Activated CD8-positive, alpha-beta memory T cell treated with anti-CD3 and anti-CD28 coated beads, Interleukin-2, amount 10 ng/mL, durations not matched to agents 7 days and 5 days (primary cell): ENCODE results near the gene CUX1. TPM values are rescaled to one million over a fixed set of nuclear protein-coding genes. Genes with fewer than 3 reads are reported as not detected.

Source experiments
- ATAC-seq: fragments of 150-1000 bp; cut with Tn5 transposase; one replicate; pipeline ENCODE4 v1.10.0; 2021; ENCODE audit warnings: moderate library complexity
- CTCF ChIA-PET: fragments of 350-600 bp; sonication (Branson Sonifier 250); formaldehyde crosslinking; loops from one replicate; lab custom pipeline; 2021; ENCODE audit warnings: antibody characterized with exemption; lab: Charles Lee
- DNase-seq: peaks from one replicate; pipeline ENCODE4 v3.0.0-alpha.2; 2020
- H3K27ac Mint-ChIP-seq: one replicate; pipeline ENCODE4 v1.8.0; 2021; ENCODE audit warnings: mild to moderate bottlenecking, mixed read lengths
- H3K27me3 Mint-ChIP-seq: one replicate; pipeline ENCODE4 v1.8.0; 2021; ENCODE audit warnings: mixed read lengths
- H3K36me3 Mint-ChIP-seq: one replicate; pipeline ENCODE4 v1.8.0; 2021; ENCODE audit warnings: mild to moderate bottlenecking, mixed read lengths
- H3K4me1 Mint-ChIP-seq: one replicate; pipeline ENCODE4 v1.8.0; 2021; ENCODE audit warnings: mixed read lengths
- H3K4me3 Mint-ChIP-seq: one replicate; pipeline ENCODE4 v1.8.0; 2021; ENCODE audit warnings: mild to moderate bottlenecking, moderate library complexity, mixed read lengths
- H3K9me3 Mint-ChIP-seq: one replicate; pipeline ENCODE4 v1.8.0; 2022; ENCODE audit warnings: low read depth, mixed read lengths
- total RNA-seq, 2 experiments: library from RNA; stranded (reverse); gene quantifications; one replicate each; pipeline ENCODE4 v1.2.3, GENCODE V29; 2021

CUX1 gene
- total RNA-seq, 2 experiments from 2014 or later: 24.0 to 28.7 TPM

DNA sequence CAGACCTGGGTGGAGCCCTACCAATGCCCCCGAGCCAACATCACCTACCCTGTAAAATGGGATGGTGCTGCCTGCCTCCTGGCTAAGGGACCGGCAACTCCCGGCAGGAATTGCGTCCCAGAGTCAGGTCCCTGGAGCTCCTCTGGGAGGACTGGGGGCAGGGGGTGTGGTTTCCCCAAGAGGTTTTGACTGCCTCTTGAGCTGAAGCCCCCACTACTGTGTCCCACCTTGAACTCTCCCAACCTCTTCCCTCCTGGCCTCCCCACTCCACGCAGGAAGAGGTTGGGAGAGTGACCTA, 470.5 kb downstream of the CUX1 start:
- no peak overlapping the region for H3K27ac Mint-ChIP-seq
- peaks cover 29% of the 10 kb centered on the region for H3K27me3 Mint-ChIP-seq
- DNase-seq: no peak
- H3K9me3 Mint-ChIP-seq: no peaks in the 10 kb centered on the region
- peaks cover 31% of the 10 kb centered on the region for H3K4me1 Mint-ChIP-seq
- no peak for ATAC-seq
- no peak overlapping the region for H3K4me3 Mint-ChIP-seq
- H3K36me3 Mint-ChIP-seq: no peaks in the 10 kb centered on the region
- CTCF ChIA-PET: interaction anchor here (0.7 to 1.4 kb wide), 7 partner anchors 8 to 684 kb away, joined by 3 to 6 read pairs (median 4); no protein-coding TSS in a partner anchor

- Mint-ChIP-seq H3K4me3 (no peak overlapping the region), H3K27me3 (peaks cover 29% of the 10 kb centered on the region), H3K27ac (no peak overlapping the region), H3K36me3 (no peaks in the 10 kb centered on the region), H3K9me3 (no peaks in the 10 kb centered on the region), H3K4me1 (peaks cover 31% of the 10 kb centered on the region)
- CTCF ChIA-PET: interaction anchor here (0.7 to 1.4 kb wide), 7 partner anchors 9 to 684 kb away, joined by 3 to 6 read pairs (median 4); no protein-coding TSS in a partner anchor
- no peak for ATAC-seq
- no peak for DNase-seq
Observed at GRCh38 chr7:102288285-102288930, 471.0 kb downstream of the CUX1 start.

- Mint-ChIP-seq H3K36me3 (no peaks in the 10 kb centered on the region), H3K4me1 (peaks cover 31% of the 10 kb centered on the region), H3K27ac (no peak overlapping the region), H3K4me3 (no peak overlapping the region), H3K9me3 (no peaks in the 10 kb centered on the region), H3K27me3 (peaks cover 25% of the 10 kb centered on the region)
- ATAC-seq (no peak), DNase-seq (no peak)
- CTCF ChIA-PET: interaction anchor here (1.5 kb wide), 1 partner anchor 10 kb away, joined by 6 read pairs; no protein-coding TSS in a partner anchor
Observed at GRCh38 chr7:102289057-102289456, 471.6 kb downstream of the CUX1 start.

DNA sequence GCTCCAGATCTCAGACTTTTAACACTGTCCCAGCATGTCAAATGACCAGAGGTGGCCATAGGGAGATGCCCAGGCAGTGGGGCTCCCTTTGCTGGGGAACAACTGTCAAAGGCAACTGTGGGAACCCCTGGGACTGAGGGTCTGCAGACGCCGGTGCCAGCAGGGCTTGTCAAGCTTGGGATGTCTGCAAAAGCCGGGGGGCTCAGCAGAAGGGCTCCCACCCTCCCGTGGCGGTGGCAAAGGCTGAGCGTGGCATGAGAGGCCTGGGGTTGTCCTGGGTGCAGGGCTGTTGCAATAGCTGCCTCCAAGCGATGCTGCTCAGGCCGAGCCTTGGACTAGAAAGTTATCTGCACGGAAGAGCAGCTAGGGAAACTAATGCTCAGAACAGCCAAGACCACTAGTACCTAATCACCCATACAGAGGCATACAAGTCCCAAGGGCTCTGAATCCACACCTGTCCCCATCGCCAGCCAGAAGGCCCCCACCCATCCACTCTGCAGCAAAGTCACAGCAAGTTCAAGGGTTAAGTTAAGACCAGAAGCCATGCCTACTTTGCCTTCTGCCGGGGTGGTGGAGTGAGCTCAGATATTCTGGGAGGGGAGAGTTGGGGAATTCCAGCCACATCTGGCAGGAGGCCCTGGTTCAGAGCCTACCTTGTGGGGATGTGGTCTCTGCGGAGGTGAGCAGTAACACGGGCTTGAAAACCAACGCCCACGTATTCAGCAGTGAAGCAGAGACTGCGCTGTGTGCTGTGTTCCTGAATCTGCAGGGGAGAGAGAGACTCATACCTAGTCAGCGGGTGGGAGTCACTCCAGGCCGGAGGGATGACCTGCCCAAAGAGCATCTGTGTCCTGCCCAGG, 473.9 kb downstream of the CUX1 start:
- CTCF ChIA-PET: no interaction called here
- no peak for ATAC-seq
- DNase-seq: no peak
- no peaks in the 10 kb centered on the region for H3K36me3 Mint-ChIP-seq
- peaks cover 10% of the 10 kb centered on the region for H3K27me3 Mint-ChIP-seq
- H3K4me1 Mint-ChIP-seq: peaks cover 16% of the 10 kb centered on the region
- no peak overlapping the region for H3K4me3 Mint-ChIP-seq
- no peaks in the 10 kb centered on the region for H3K9me3 Mint-ChIP-seq
- no peak overlapping the region for H3K27ac Mint-ChIP-seq

DNA sequence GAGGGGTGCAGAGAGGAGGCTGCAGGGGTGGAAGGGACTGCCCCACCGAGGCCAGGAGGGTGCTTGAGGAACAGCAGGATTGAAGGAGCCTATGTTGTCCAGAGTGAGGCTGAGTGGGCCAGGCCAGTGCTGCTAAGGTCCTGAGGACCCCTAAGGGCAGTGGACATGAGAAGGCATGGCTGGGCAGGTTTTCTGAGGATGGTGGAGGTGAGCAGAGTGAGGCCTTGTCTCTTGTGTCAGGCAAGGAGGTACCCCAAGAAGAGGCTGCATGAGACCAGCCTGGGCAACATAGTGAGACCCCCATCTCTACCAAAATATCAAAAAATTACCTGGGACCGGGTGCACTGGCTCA, 474.5 kb downstream of the CUX1 start:
- Mint-ChIP-seq H3K9me3 (no peaks in the 10 kb centered on the region), H3K36me3 (no peaks in the 10 kb centered on the region), H3K27ac (no peak overlapping the region), H3K4me3 (no peak overlapping the region), H3K4me1 (peaks cover 16% of the 10 kb centered on the region), H3K27me3 (peaks cover 10% of the 10 kb centered on the region)
- DNase-seq: no peak
- ATAC-seq: no peak
- CTCF ChIA-PET: no interaction called here

DNA sequence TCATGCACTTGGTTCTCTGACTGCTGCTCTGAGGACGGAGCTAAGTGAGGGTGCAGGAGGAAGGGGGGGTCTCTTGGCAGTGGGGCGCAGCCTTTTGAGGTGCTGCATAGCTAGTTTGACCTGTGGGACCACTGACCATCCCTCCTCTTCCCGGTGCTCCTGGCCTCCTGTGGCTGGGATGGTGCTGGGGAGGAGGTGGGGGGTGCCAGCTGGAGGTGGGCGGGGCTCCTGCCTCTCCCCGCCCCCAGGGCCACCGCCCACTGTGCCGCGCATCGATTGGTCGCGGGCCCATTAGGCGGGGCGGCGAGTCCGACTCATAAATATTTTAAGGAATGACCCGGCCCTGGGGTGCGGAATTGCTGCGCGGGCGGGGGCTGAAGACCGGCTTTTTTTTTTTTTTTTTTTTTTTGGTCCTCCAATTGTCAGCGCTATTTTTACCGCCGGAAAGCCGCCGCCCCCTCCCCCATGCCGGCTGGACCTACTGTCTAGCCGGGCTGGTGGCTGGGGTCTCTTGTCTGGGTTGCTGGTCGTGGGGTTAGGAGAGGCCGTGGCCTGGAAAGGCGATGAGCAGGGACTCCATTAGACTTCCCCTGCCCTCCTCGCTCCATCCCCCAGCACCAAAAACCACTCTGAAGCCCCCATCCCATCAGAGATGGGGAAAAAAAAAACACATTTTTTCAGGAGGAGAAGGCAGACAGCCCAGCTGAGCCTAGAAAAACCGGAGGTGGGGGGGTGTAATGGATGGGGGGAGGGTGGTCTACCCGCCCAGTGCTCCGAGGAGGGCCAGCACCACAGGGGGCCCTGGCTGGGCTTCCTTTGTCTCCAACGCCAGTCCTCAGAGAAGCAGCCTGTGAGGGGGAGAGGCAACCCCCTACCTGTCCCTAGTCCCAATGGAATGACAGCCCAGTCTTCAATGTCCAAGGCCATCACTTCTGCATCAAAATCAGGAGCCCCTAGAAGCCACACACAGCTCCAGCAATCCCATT, 475.7 kb downstream of the CUX1 start:
- no peak overlapping the region for H3K4me3 Mint-ChIP-seq
- no peaks in the 10 kb centered on the region for H3K36me3 Mint-ChIP-seq
- H3K4me1 Mint-ChIP-seq: peaks cover 18% of the 10 kb centered on the region
- CTCF ChIA-PET: no interaction called here
- H3K27me3 Mint-ChIP-seq: peaks cover 9% of the 10 kb centered on the region
- DNase-seq: no peak
- no peak overlapping the region for H3K27ac Mint-ChIP-seq
- no peak for ATAC-seq
- no peaks in the 10 kb centered on the region for H3K9me3 Mint-ChIP-seq

DNA sequence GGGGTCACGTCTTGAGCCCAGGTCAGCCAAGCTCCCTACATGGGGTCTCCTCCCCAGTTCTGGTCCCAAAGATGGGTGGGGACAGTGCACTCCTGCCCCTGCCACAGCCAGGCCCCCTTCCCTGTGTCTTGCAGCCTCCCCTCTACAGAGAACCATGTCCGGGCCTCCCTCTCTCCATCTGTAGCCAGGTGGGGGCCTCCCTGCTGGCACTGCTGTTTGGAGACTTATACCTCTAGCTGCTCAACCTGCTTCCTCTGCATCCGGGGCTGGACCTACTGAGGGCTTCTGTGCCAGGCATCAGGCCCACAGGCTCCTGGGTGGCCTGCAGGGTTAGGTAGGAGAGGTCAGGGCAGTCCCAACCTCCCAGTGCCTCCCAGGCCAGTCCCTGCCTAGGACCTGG, 477.2 kb downstream of the CUX1 start:
- H3K27ac Mint-ChIP-seq: no peak overlapping the region
- ATAC-seq: no peak
- no peaks in the 10 kb centered on the region for H3K9me3 Mint-ChIP-seq

DNA sequence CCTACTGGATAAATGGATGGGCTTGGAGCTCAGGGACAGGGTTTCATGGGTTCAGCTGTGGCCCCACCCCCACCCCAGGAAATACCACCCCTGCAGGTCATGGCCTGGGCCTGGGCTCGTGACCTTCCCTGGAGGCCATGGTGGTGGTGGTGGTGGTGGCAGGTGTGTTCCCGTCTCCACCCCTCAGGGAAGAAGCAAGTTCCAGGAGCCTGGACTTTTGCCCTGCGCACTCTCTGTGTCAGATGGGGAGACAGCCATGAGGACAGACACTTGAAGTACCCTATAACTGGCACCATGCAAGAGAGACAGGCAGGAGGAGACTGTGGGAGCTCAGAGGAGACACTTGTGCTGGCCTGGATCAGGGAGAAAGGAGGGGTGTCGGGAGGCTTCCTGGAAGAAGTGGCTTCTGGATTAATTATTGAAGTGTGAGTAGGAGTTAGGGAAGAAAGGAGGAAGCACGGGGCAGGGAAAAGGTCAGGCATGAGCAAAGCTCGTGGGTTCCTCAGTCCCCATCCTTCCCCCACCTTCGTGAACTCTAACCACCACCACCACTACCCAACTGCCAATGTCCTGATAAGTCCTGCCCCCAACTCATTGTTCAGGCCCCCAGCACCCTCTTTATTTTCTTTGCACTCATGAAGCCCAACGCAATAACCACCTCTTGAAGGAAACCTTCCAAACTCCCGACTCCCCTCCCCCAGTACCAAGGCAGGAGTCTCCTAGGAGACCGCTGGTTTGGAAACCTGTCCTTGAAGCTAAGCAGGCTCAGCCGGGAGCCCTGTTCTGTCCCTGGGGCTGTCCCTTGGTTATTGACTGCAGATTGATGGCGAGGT, 478.1 kb downstream of the CUX1 start:
- DNase-seq: no peak
- H3K27me3 Mint-ChIP-seq: peaks cover 4% of the 10 kb centered on the region
- CTCF ChIA-PET: interaction anchor here (0.5 kb wide), 1 partner anchor 802 kb away, joined by 3 read pairs; no protein-coding TSS in a partner anchor
- no peak overlapping the region for H3K4me3 Mint-ChIP-seq
- H3K36me3 Mint-ChIP-seq: no peaks in the 10 kb centered on the region
- no peak overlapping the region for H3K27ac Mint-ChIP-seq
- H3K4me1 Mint-ChIP-seq: peaks cover 11% of the 10 kb centered on the region
- no peaks in the 10 kb centered on the region for H3K9me3 Mint-ChIP-seq
- no peak for ATAC-seq

More for the DNA sequence above, 477.2 kb downstream of the CUX1 start:
- Mint-ChIP-seq H3K4me1 (peaks cover 11% of the 10 kb centered on the region), H3K36me3 (no peaks in the 10 kb centered on the region), H3K27me3 (peaks cover 4% of the 10 kb centered on the region), H3K4me3 (no peak overlapping the region)
- CTCF ChIA-PET: no interaction called here
- no peak for DNase-seq

GRCh38 chr7:102296179-102296438, 478.7 kb downstream of the CUX1 start:
- CTCF ChIA-PET: interaction anchor here (0.5 kb wide), 1 partner anchor 803 kb away, joined by 3 read pairs; no protein-coding TSS in a partner anchor
- no peak for ATAC-seq
- no peak for DNase-seq
- Mint-ChIP-seq H3K4me3 (no peak overlapping the region), H3K27ac (no peak overlapping the region), H3K9me3 (no peaks in the 10 kb centered on the region), H3K36me3 (no peaks in the 10 kb centered on the region), H3K4me1 (peaks cover 11% of the 10 kb centered on the region), H3K27me3 (peaks cover 4% of the 10 kb centered on the region)

- DNase-seq (no peak), ATAC-seq (no peak)
- peaks cover 2% of the 10 kb centered on the region for H3K27me3 Mint-ChIP-seq
- H3K9me3 Mint-ChIP-seq: no peaks in the 10 kb centered on the region
- H3K4me1 Mint-ChIP-seq: peaks cover 7% of the 10 kb centered on the region
- H3K27ac Mint-ChIP-seq: no peak overlapping the region
- H3K4me3 Mint-ChIP-seq: no peak overlapping the region
- no peaks in the 10 kb centered on the region for H3K36me3 Mint-ChIP-seq
- CTCF ChIA-PET: interaction anchor here (0.5 kb wide), 1 partner anchor 803 kb away, joined by 3 read pairs; no protein-coding TSS in a partner anchor
Observed at GRCh38 chr7:102296514-102296913, 479.1 kb downstream of the CUX1 start.

DNA sequence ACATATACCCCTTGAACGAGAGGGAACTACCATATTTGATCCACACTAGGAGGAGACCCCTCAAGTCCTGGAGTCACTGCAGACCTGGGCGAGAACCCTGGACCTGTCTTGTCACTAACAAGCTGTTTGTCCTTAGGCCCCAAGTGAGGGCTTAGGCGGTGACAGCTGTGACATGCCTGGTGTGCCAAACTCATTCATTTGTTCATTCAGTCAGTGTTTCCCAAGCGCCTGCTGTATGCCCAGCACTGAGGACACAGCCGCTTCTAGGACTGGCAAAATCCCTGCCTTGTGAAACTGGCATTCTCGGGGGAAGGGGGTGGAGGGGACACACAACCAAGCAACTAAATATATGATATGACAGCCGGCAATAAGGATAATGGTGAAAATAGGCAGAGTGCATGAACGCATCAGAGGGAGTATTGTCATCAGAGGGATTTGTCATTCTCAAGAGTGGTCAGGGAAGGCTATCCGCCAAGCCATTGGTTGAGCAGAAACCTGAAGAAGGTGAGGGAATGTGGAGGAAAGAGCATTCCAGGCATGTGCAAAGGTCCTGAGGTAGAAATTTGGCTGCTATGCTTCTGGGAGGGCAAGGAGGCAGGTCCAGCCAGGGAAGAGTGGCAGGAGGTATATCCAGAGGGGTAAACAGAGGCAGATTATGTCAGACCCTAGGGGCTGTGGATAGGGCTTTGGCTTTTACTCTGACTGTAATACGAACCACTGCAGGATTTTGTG, 480.2 kb downstream of the CUX1 start:
- DNase-seq (no peak), ATAC-seq (no peak)
- H3K27me3 Mint-ChIP-seq: no peaks in the 10 kb centered on the region
- peaks cover 3% of the 10 kb centered on the region for H3K4me1 Mint-ChIP-seq
- no peaks in the 10 kb centered on the region for H3K9me3 Mint-ChIP-seq
- CTCF ChIA-PET: no interaction called here
- H3K4me3 Mint-ChIP-seq: no peak overlapping the region
- no peaks in the 10 kb centered on the region for H3K36me3 Mint-ChIP-seq
- no peak overlapping the region for H3K27ac Mint-ChIP-seq

DNA sequence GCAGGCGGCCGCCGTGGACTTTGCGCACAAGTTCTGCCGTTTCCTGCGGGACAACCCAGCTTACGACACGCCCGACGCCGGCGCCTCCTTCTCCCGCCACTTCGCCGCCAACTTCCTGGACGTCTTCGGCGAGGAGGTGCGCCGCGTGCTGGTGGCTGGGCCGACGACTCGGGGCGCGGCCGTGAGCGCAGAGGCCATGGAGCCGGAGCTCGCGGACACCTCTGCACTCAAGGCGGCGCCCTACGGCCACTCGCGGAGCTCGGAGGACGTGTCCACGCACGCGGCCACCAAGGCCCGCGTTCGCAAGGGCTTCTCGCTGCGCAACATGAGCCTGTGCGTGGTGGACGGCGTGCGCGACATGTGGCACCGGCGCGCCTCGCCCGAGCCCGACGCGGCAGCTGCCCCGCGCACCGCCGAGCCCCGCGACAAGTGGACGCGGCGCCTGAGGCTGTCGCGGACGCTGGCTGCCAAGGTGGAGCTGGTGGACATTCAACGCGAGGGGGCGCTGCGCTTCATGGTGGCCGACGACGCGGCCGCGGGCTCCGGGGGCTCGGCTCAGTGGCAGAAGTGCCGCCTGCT, 483.3 kb downstream of the CUX1 start:
- CTCF ChIA-PET: no interaction called here
- ATAC-seq: no peak
- Mint-ChIP-seq H3K27ac (no peak overlapping the region), H3K4me1 (peaks cover 7% of the 10 kb centered on the region), H3K36me3 (no peaks in the 10 kb centered on the region), H3K9me3 (no peaks in the 10 kb centered on the region), H3K27me3 (no peaks in the 10 kb centered on the region), H3K4me3 (no peak overlapping the region)
- DNase-seq: no peak
